Dendritic cell treated with granulocyte-macrophage colony-stimulating factor and Interleukin-4, amounts not matched to agents 40 ng/mL and 50 ng/mL, for 4 days (primary cell): ENCODE measurements around the gene SNX27.
"Not testable (repeated sequence)": the region's sequence is repeated elsewhere in the genome, so short reads cannot be mapped to it uniquely, and the experiment has no call there.

ENCODE experiments used
- H3K27ac Mint-ChIP-seq: one replicate; pipeline ENCODE4 v1.8.0; 2022; ENCODE audit warnings: mild to moderate bottlenecking, mixed read lengths
- H3K27me3 Mint-ChIP-seq: one replicate; pipeline ENCODE4 v1.8.0; 2022; ENCODE audit warnings: mild to moderate bottlenecking, mixed read lengths
- H3K36me3 Mint-ChIP-seq: one replicate; pipeline ENCODE4 v1.8.0; 2022; ENCODE audit warnings: low read depth, mixed read lengths
- H3K4me1 Mint-ChIP-seq: one replicate; pipeline ENCODE4 v1.8.0; 2022; ENCODE audit warnings: low read depth, mixed read lengths
- H3K4me3 Mint-ChIP-seq: one replicate; pipeline ENCODE4 v1.8.0; 2022; ENCODE audit warnings: mild to moderate bottlenecking, moderate library complexity, mixed read lengths
- H3K9me3 Mint-ChIP-seq: one replicate; pipeline ENCODE4 v1.8.0; 2022; ENCODE audit warnings: mixed read lengths
- intact Hi-C: fragments of 100-400 bp; cut with micrococcal nuclease; formaldehyde crosslinking; loops from one replicate; pipeline ENCODE4 v1.15.0; 2022

SNX27 gene

GRCh38 chr1:151681923-151682322 is 70.1 kb downstream of the SNX27 start:
- H3K4me3 Mint-ChIP-seq: no peak overlapping the region
- H3K4me1 Mint-ChIP-seq: peaks cover 25% of the 10 kb centered on the region
- intact Hi-C loops: loop anchor here (10.0 kb wide), 1 partner anchor 47 kb away; no protein-coding TSS in a partner anchor
- peaks cover 65% of the 10 kb centered on the region for H3K36me3 Mint-ChIP-seq
- no peak overlapping the region for H3K27ac Mint-ChIP-seq
- no peaks in the 10 kb centered on the region for H3K27me3 Mint-ChIP-seq
- H3K9me3 Mint-ChIP-seq: no peaks in the 10 kb centered on the region

- H3K9me3 Mint-ChIP-seq, H3K27me3 Mint-ChIP-seq, H3K27ac Mint-ChIP-seq, H3K4me3 Mint-ChIP-seq: not testable (repeated sequence)
- peaks cover 72% of the 10 kb centered on the region for H3K36me3 Mint-ChIP-seq
- H3K4me1 Mint-ChIP-seq: peaks cover 24% of the 10 kb centered on the region
- intact Hi-C loops: loop anchor here (10.0 kb wide), 1 partner anchor 48 kb away; no protein-coding TSS in a partner anchor
Measured at GRCh38 chr1:151682901-151683300, 71.1 kb downstream of the SNX27 start.

GRCh38 chr1:151684128-151684527 is 72.3 kb downstream of the SNX27 start:
- Mint-ChIP-seq H3K27me3 (no peaks in the 10 kb centered on the region), H3K4me1 (peaks cover 17% of the 10 kb centered on the region), H3K9me3 (no peaks in the 10 kb centered on the region), H3K27ac (no peak overlapping the region), H3K4me3 (no peak overlapping the region), H3K36me3 (peaks cover 72% of the 10 kb centered on the region)
- intact Hi-C loops: loop anchor here (10.0 kb wide), 1 partner anchor 49 kb away; no protein-coding TSS in a partner anchor

DNA sequence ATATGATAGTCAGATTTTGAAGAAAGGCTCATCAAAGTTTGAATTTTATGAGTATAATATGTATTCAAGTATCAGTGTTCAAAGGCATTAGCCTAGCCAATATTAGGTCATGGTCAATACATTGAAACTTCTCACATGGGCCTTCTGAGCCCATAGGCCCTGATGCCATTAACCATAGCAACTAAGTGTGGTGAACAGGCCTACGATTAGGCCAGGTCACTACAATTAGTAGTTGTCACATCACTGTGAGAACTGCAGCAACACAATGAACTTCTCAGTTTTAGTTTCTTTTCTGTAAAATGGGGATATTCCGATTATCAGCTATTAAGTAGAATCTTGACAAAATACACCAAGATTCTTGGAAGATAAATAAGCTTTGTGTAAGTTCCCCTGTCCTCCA is 74.7 kb downstream of the SNX27 start:
- no peak overlapping the region for H3K27ac Mint-ChIP-seq
- intact Hi-C loops: loop anchor here (10.0 kb wide), 1 partner anchor 52 kb away; no protein-coding TSS in a partner anchor
- no peaks in the 10 kb centered on the region for H3K9me3 Mint-ChIP-seq
- H3K27me3 Mint-ChIP-seq: no peaks in the 10 kb centered on the region
- peaks cover 10% of the 10 kb centered on the region for H3K4me1 Mint-ChIP-seq
- no peak overlapping the region for H3K4me3 Mint-ChIP-seq
- H3K36me3 Mint-ChIP-seq: peaks cover 71% of the 10 kb centered on the region

DNA sequence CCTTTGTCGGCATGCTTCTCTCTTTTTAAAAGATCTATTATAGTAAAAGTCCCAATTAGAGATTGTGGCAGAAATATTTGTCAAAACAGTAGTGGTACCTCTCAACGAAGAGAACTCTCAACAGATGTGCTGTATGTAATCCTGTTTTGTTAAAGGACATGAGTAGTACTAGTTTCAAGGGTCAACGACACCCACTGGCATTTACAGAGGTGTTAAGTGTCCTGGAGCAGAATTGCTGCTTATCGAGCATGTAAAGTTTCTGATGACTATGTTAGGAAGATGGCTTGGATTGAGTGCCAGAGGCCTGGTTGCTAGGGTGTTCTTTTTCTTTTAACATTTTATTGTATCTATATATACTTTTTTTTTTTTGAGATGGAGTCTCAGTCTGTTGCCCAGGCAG is 77.6 kb downstream of the SNX27 start:
- intact Hi-C loops: loop anchor here (10.0 kb wide), 1 partner anchor 55 kb away; no protein-coding TSS in a partner anchor
- H3K27me3 Mint-ChIP-seq: no peaks in the 10 kb centered on the region
- H3K9me3 Mint-ChIP-seq: no peaks in the 10 kb centered on the region
- H3K4me1 Mint-ChIP-seq: peaks cover 14% of the 10 kb centered on the region
- H3K36me3 Mint-ChIP-seq: peaks cover 79% of the 10 kb centered on the region
- no peak overlapping the region for H3K4me3 Mint-ChIP-seq
- H3K27ac Mint-ChIP-seq: no peak overlapping the region

DNA sequence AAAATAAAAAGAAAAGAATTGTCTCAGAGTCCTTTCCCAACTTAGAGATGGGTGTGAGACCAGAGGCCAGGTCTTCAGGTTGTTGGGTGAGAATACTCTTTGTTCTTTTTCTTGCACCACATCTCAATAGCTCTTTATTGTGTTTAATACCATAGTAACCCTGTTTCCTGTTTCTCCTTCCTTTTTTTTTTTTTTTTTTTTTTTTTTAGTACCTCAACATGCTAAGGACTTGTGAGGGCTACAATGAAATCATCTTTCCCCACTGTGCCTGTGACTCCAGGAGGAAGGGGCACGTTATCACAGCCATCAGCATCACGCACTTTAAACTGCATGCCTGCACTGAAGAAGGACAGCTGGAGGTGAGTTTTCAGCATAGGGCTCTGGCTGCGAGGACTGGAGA is 80.4 kb downstream of the SNX27 start:
- Mint-ChIP-seq H3K36me3 (peaks cover 84% of the 10 kb centered on the region), H3K4me1 (peaks cover 14% of the 10 kb centered on the region), H3K9me3 (no peaks in the 10 kb centered on the region), H3K27me3 (no peaks in the 10 kb centered on the region), H3K27ac (peak overlapping the region; percentile 54), H3K4me3 (no peak overlapping the region)
- intact Hi-C loops: no loop called here

- no peak overlapping the region for H3K4me3 Mint-ChIP-seq
- no peak overlapping the region for H3K27ac Mint-ChIP-seq
- intact Hi-C loops: no loop called here
- H3K36me3 Mint-ChIP-seq: peaks cover 84% of the 10 kb centered on the region
- H3K9me3 Mint-ChIP-seq: no peaks in the 10 kb centered on the region
- H3K27me3 Mint-ChIP-seq: no peaks in the 10 kb centered on the region
- peaks cover 14% of the 10 kb centered on the region for H3K4me1 Mint-ChIP-seq
Measured at GRCh38 chr1:151693057-151693651, 81.3 kb downstream of the SNX27 start.

DNA sequence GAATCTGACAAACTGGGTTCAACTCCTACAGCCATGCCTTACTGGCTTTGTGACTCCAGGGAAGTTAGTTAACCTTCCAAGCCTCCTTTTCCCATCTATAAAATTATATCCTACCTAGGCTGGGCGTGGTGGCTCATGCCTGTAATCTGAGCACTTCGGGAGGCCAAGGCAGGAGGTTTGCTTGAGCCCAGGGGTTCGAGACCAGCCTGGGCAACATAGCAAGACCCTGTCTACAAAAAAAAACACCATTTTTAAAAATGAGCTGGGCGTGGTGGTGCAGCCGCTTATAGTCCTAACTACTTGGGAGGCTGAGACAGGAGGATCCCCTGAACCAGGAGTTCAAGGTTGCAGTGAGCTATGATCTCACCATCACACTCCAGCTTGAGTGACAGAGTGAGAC is 89.7 kb downstream of the SNX27 start:
- Mint-ChIP-seq H3K36me3 (peaks cover 54% of the 10 kb centered on the region), H3K4me1 (peaks cover 26% of the 10 kb centered on the region), H3K27ac (no peak overlapping the region), H3K4me3 (no peak overlapping the region), H3K27me3 (peaks cover 9% of the 10 kb centered on the region), H3K9me3 (no peaks in the 10 kb centered on the region)
- intact Hi-C loops: no loop called here

- intact Hi-C loops: no loop called here
- H3K27ac Mint-ChIP-seq: peak overlapping the region; percentile 35
- no peaks in the 10 kb centered on the region for H3K9me3 Mint-ChIP-seq
- H3K4me1 Mint-ChIP-seq: peaks cover 26% of the 10 kb centered on the region
- no peak overlapping the region for H3K4me3 Mint-ChIP-seq
- peaks cover 40% of the 10 kb centered on the region for H3K36me3 Mint-ChIP-seq
- peaks cover 14% of the 10 kb centered on the region for H3K27me3 Mint-ChIP-seq
Measured at GRCh38 chr1:151702936-151703335, 91.1 kb downstream of the SNX27 start.

GRCh38 chr1:151703813-151704212 is 92.0 kb downstream of the SNX27 start:
- H3K27ac Mint-ChIP-seq: no peak overlapping the region

DNA sequence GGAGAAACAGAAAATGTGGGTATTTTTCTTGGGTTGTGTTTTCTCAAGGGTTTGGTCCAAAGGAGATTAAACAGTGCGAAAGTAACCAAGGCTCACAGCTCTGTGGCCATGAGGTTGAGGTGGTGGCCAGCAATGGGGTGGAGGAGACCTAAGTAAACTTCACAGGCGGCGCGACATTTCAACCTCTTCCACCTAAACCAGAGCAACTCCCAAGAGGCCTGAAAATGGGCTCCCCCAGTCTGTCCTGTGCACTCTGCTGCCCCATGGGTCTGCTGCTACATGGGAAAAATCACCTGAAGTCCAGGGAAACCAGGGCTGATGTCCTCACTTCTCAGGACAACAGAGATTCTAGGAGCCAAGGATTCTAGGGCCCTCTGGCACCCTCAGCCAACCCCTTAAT is 92.4 kb downstream of the SNX27 start:
- H3K4me1 Mint-ChIP-seq: peaks cover 26% of the 10 kb centered on the region
- no peak overlapping the region for H3K4me3 Mint-ChIP-seq
- peaks cover 27% of the 10 kb centered on the region for H3K36me3 Mint-ChIP-seq
- H3K9me3 Mint-ChIP-seq: no peaks in the 10 kb centered on the region
- H3K27me3 Mint-ChIP-seq: peaks cover 16% of the 10 kb centered on the region
- intact Hi-C loops: no loop called here
- no peak overlapping the region for H3K27ac Mint-ChIP-seq

More at GRCh38 chr1:151703813-151704212, 92.0 kb downstream of the SNX27 start:
- no peaks in the 10 kb centered on the region for H3K9me3 Mint-ChIP-seq
- no peak overlapping the region for H3K4me3 Mint-ChIP-seq
- H3K4me1 Mint-ChIP-seq: peaks cover 26% of the 10 kb centered on the region
- peaks cover 16% of the 10 kb centered on the region for H3K27me3 Mint-ChIP-seq
- intact Hi-C loops: no loop called here
- H3K36me3 Mint-ChIP-seq: peaks cover 31% of the 10 kb centered on the region

GRCh38 chr1:151705146-151705545 is 93.3 kb downstream of the SNX27 start:
- Mint-ChIP-seq H3K27me3 (peaks cover 21% of the 10 kb centered on the region), H3K9me3 (no peaks in the 10 kb centered on the region), H3K27ac (no peak overlapping the region), H3K36me3 (peaks cover 18% of the 10 kb centered on the region), H3K4me3 (no peak overlapping the region), H3K4me1 (peaks cover 22% of the 10 kb centered on the region)
- intact Hi-C loops: no loop called here

DNA sequence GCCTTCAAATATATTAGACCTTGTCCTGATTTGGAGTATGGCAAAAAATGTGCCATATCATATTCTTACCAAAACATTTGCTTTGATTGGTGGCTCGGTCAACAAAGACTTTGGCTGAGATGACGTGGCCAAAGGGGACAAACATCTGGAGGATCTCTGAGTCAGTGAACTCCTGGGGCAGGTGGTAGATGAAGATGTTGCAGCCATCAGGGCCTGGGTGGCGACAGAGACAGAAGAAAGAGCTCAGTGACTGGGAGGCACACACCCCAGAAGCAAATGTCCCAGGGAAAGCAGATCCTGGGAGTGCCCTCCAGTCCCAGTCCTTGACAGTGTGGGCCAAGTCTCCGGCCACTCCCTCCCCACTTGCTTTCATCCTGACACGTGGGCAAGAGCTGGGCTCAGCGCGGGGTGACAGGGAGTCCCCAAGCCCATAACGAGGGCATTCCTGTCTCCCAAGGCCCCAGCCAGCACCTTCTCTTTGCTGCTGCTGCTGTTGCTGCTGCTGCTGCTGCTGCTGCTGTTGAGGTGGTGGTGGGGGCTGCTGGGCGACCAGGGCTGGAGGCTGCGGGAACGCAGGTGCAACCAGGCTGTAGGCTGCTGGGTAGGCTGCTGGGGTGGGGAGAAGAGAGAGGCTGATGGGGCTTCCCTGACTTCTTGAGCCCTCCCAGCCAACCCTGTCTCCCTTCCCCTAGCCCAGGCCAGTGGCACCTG is 94.1 kb downstream of the SNX27 start:
- intact Hi-C loops: no loop called here
- Mint-ChIP-seq H3K36me3 (peaks cover 10% of the 10 kb centered on the region), H3K9me3 (no peaks in the 10 kb centered on the region), H3K4me1 (peaks cover 14% of the 10 kb centered on the region), H3K27ac (no peak overlapping the region), H3K4me3 (no peak overlapping the region), H3K27me3 (peaks cover 21% of the 10 kb centered on the region)

DNA sequence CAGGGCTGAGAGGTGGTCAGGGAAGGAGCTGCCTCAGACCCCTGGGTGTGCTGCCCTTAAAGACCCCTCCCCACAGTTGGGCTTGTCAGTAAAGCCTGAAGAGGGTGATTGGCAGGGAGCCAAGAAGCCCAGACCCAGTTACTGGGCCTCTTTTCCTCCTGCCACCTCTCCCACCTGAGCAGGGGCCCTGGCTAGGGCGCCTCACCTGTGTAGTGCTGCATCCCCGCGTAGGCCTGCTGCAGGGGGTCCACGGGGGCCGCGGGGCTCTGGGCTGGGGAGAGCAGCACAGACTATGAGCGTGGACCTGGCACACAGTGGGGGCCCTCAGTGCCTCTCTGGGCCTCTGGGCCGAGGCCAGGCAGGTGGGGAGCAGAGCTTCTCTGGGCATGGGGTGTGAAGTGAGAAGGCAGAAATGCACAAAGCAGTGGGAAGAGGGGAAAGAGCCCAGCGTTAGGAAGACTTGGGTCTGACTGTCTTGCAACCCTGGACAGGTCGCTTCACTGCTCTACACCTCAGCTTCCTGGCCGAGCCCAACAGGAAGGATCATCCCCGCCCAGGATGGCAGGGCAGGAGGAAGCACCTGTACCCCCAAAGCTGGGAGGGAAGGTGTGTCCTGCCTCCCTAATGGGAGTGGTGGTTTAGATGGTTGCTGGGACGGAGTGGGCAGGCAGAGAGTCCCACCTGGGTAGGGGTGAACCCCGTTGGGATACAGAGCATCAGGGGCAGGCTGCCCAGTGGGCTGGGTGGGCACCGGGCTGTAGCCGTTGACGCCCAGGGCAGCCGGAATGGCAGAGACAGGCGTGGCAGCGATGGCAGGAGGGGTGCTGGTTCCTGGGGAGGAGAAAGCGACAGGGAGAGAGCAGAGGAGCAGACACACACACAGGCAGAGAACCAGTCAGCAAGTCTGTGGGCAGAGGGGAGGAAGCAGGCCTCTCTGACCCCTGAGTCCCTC is 94.9 kb downstream of the SNX27 start:
- peaks cover 24% of the 10 kb centered on the region for H3K27me3 Mint-ChIP-seq
- H3K36me3 Mint-ChIP-seq: peaks cover 2% of the 10 kb centered on the region
- H3K4me1 Mint-ChIP-seq: peaks cover 11% of the 10 kb centered on the region
- no peak overlapping the region for H3K4me3 Mint-ChIP-seq
- intact Hi-C loops: no loop called here
- H3K9me3 Mint-ChIP-seq: no peaks in the 10 kb centered on the region
- no peak overlapping the region for H3K27ac Mint-ChIP-seq
